ENCODE data around the gene FN1. TPM values are rescaled to one million over a fixed set of nuclear protein-coding genes. Genes with fewer than 3 reads are reported as not detected.

Gene FN1
- total RNA-seq, 1 donor from 2014 or later, result 902 TPM

DNA sequence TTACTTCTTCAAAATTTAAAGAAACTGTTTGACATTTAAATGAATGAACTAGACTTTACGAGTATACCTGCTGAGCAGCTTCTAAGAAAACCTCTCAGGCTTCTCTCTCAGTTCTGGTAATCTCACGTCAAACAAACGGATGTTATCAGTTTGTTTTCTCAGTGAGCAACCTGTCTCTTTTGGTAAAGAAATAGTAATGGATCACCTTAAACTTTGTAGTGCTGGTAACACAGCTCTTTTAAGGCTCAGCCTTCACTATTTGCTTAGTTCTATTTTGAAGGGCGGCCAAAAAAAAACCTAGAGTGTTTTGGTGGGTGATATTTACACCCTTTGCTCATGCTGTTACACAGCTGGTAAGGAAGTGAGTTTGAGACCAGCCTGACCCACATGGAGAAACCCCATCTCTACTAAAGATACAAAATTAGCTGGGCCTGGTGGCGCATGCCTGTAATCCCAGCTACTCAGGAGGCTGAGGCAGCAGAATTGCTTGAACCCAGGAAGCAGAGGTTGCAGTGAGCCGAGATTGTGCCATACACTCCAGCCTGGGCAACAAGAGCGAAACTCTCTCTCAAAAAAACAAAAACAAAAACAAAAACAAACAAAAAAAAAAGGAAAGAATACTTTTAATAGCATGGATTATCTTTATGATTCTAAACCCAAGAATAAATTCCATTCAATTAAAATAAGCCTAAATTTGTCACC, 15.9 kb downstream of the FN1 start:
- Mint-ChIP-seq H3K4me1 (ENCODE audit: unreplicated experiment) (peaks cover 8% of the 10 kb centered on the region), H3K27ac (no peak overlapping the region), H3K36me3 (peaks cover 30% of the 10 kb centered on the region), H3K4me3 (no peak overlapping the region), H3K9me3 (no peaks in the 10 kb centered on the region), H3K27me3 (no peaks in the 10 kb centered on the region)
- TF ChIP-seq, protein P1, sequence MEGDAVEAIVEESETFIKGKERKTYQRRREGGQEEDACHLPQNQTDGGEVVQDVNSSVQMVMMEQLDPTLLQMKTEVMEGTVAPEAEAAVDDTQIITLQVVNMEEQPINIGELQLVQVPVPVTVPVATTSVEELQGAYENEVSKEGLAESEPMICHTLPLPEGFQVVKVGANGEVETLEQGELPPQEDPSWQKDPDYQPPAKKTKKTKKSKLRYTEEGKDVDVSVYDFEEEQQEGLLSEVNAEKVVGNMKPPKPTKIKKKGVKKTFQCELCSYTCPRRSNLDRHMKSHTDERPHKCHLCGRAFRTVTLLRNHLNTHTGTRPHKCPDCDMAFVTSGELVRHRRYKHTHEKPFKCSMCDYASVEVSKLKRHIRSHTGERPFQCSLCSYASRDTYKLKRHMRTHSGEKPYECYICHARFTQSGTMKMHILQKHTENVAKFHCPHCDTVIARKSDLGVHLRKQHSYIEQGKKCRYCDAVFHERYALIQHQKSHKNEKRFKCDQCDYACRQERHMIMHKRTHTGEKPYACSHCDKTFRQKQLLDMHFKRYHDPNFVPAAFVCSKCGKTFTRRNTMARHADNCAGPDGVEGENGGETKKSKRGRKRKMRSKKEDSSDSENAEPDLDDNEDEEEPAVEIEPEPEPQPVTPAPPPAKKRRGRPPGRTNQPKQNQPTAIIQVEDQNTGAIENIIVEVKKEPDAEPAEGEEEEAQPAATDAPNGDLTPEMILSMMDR (conservative IDR thresholded peaks at IDR 0.05), result no peak
- DNase-seq (ENCODE audit: extremely low spot score, unreplicated experiment), result no peak

DNA sequence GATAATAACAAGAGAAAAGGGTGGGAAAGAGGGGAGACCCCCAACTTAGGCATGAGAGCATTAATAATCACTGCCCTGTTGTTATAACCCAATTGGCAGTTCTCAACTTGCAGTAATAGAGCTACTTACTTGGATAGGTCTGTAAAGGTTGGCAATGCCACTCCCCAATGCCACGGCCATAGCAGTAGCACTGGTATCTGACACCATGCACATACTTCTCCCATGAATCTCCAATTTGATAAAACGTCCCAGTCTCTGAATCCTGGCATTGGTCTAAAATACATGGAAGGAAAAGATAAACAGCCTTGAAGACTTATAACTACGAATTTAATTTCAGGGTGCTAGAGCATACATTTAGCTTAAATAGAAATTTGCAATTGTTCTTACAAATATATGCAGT, 16.8 kb downstream of the FN1 start:
- TF ChIP-seq, protein P1 (conservative IDR thresholded peaks at IDR 0.05), result no peak
- Mint-ChIP-seq H3K9me3 (no peaks in the 10 kb centered on the region), H3K27me3 (no peaks in the 10 kb centered on the region), H3K36me3 (peaks cover 28% of the 10 kb centered on the region), H3K4me3 (no peak overlapping the region), H3K27ac (no peak overlapping the region), H3K4me1 (ENCODE audit: unreplicated experiment) (peaks cover 8% of the 10 kb centered on the region)
- DNase-seq (ENCODE audit: extremely low spot score, unreplicated experiment), result no peak

DNA sequence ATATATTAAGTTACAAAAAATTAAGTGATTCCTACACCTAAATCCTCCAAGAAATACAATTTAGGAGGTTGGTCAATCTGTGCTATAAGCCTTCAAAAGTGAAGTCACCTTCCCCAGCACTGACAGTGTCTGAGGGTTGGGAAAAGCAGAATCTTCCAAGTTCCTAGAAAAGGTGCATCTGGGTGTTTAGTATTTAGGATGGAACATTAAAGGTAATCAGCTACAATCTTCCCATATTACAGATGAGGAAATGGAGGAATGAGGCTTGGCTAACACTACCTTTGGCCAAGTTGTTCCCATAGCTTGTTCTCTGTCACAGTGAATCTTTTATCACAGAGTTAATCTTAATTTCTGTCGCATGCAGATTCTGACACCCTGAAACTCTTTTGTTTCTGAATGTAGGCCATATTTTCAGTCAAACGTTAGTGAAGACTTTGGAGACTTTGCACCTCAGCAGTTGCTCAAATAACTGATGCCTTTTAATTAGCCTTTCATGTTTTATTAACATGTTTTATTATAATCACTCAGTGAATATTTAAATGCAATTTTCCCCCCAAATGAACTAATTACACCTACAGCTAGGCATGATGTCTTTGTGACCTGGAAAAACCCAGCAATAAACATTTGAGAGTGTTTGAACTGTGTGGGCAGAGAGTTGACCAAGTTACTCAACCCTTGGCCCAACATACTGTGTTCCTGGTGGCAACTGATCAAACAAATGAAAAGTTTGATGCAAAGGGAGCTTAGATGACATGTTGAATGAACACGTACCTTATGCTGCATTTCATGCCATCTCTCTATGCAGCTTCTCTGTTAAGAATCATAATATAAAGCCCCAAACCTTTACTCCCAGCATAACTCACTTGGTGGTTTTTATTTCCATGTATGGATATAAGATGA, 17.6 kb downstream of the FN1 start:
- Mint-ChIP-seq H3K27ac (no peak overlapping the region), H3K4me1 (ENCODE audit: unreplicated experiment) (peaks cover 8% of the 10 kb centered on the region), H3K36me3 (peaks cover 27% of the 10 kb centered on the region), H3K9me3 (no peaks in the 10 kb centered on the region), H3K4me3 (no peak overlapping the region), H3K27me3 (no peaks in the 10 kb centered on the region)
- DNase-seq (ENCODE audit: extremely low spot score, unreplicated experiment), result no peak
- TF ChIP-seq, protein P1 (conservative IDR thresholded peaks at IDR 0.05), result no peak

DNA sequence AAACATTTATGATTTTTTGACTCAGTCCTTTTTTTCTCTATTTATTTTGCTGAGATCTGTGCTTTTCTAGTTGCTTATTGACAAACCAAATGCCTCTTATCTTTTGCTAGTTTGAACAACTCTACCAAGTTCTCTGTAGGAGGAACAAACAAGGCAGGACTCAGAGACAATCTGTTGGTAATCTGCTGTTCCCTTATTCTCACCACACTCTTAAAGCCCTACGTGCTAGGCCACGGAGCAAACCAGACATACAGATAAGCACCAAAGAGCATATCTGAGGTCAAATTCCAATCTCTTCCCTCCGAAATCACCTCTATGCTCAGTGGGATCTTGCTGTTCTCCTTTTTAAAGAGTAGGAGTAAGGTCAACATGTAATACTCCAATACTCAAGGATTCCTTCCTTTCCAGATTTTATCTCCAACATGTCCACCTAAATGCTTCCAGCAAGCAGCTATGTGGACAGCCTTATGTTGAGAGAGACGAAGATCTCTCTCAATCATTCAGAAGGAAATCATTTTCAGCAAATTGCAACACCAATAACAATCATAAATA, 18.4 kb downstream of the FN1 start:
- Mint-ChIP-seq H3K36me3 (peaks cover 25% of the 10 kb centered on the region), H3K9me3 (no peaks in the 10 kb centered on the region), H3K27me3 (no peaks in the 10 kb centered on the region), H3K4me1 (ENCODE audit: unreplicated experiment) (peaks cover 8% of the 10 kb centered on the region), H3K4me3 (no peak overlapping the region), H3K27ac (peak overlapping the region; percentile 1)
- TF ChIP-seq, protein P1 (conservative IDR thresholded peaks at IDR 0.05), result no peak
- no peak for DNase-seq (ENCODE audit: extremely low spot score, unreplicated experiment)

DNA sequence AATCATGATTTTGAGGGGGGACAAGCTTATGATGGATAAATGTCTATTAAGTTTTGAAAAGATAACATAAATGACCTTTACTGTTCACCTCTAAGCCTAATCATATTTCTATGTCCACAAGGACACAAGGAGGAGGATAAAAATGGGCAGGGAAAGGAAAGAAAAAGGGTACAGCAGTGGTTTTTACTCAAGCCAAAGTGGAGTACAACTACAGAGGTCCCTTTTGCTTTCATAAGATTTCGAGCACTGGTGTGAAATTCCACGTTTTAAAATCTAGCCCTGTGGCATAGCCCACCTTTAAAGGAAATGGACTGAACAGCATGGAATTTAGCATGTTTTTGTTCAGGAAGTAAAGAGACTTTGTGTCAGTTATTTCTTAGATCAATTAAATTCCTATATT, 19.2 kb downstream of the FN1 start:
- H3K4me3 Mint-ChIP-seq, result no peak overlapping the region

More for the DNA sequence above, 19.2 kb downstream of the FN1 start:
- DNase-seq (ENCODE audit: extremely low spot score, unreplicated experiment), result no peak
- H3K36me3 Mint-ChIP-seq, result peaks cover 20% of the 10 kb centered on the region
- H3K9me3 Mint-ChIP-seq, result no peaks in the 10 kb centered on the region
- no peaks in the 10 kb centered on the region for H3K27me3 Mint-ChIP-seq
- TF ChIP-seq, protein P1 (conservative IDR thresholded peaks at IDR 0.05), result no peak
- H3K27ac Mint-ChIP-seq, result no peak overlapping the region
- H3K4me1 Mint-ChIP-seq (ENCODE audit: unreplicated experiment), result peaks cover 8% of the 10 kb centered on the region
